Neutrophil (primary cell): Measurements from ENCODE around the gene NBAS.

Experiments used
- H3K27ac ChIP-seq: fragments of 200-600 bp; sonication (generic); 2 replicates; pipeline ENCODE4 v1.5.1; 2016; ENCODE audit warnings: mild to moderate bottlenecking, moderate library complexity
- H3K27me3 ChIP-seq: fragments of 200-600 bp; sonication (generic); 2 replicates; pipeline ENCODE4 v1.6.0; 2016; ENCODE audit warnings: mild to moderate bottlenecking
- H3K36me3 ChIP-seq: fragments of 200-600 bp; sonication (generic); 2 replicates; pipeline ENCODE4 v1.5.1; 2017
- H3K4me1 ChIP-seq, 2 experiments: fragments of 200-600 bp in 1 of 2; sonication (generic) in 1 of 2; 1 replicate in 1 of 2; 2 replicates in 1 of 2; pipeline versions ENCODE4 v1.5.1 to v1.6.1; 2013 to 2016; ENCODE audit warnings: low read depth in 1 of 2, low read length in 1 of 2, mild to moderate bottlenecking in 1 of 2, moderate library complexity in 1 of 2; ENCODE audit not compliant: control insufficient read depth in 1 of 2, insufficient read depth in 1 of 2
- H3K4me3 ChIP-seq, 2 experiments: fragments of 200-600 bp in 1 of 2; sonication (generic) in 1 of 2; 1 replicate in 1 of 2; 2 replicates in 1 of 2; pipeline ENCODE4 v1.5.1; 2013 to 2016; ENCODE audit warnings: low read depth in 1 of 2, low read length in 1 of 2, mild to moderate bottlenecking in 1 of 2, moderate library complexity in 1 of 2
- H3K9me3 ChIP-seq: fragments of 200-600 bp; sonication (generic); 2 replicates; pipeline ENCODE4 v1.5.1; 2016
- TF ChIP-seq, protein P1 (sequence below): fragments of 200-600 bp; sonication (generic); IDR thresholded peaks from 2 replicates; pipeline ENCODE4 v1.5.1; 2016; ENCODE audit warnings: antibody characterized with exemption

Gene NBAS

GRCh38 chr2:15241929-15242328 lies 319.2 kb downstream of the NBAS start:
- H3K9me3 ChIP-seq: no peaks in the 10 kb centered on the region
- H3K27me3 ChIP-seq: no peaks in the 10 kb centered on the region
- TF ChIP-seq, protein P1, sequence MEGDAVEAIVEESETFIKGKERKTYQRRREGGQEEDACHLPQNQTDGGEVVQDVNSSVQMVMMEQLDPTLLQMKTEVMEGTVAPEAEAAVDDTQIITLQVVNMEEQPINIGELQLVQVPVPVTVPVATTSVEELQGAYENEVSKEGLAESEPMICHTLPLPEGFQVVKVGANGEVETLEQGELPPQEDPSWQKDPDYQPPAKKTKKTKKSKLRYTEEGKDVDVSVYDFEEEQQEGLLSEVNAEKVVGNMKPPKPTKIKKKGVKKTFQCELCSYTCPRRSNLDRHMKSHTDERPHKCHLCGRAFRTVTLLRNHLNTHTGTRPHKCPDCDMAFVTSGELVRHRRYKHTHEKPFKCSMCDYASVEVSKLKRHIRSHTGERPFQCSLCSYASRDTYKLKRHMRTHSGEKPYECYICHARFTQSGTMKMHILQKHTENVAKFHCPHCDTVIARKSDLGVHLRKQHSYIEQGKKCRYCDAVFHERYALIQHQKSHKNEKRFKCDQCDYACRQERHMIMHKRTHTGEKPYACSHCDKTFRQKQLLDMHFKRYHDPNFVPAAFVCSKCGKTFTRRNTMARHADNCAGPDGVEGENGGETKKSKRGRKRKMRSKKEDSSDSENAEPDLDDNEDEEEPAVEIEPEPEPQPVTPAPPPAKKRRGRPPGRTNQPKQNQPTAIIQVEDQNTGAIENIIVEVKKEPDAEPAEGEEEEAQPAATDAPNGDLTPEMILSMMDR: no peak
- no peak overlapping the region for H3K27ac ChIP-seq
- H3K4me1 ChIP-seq: peaks cover 4 to 6% of the 10 kb centered on the region in 2 experiments
- no peak overlapping the region for H3K4me3 ChIP-seq
- no peaks in the 10 kb centered on the region for H3K36me3 ChIP-seq

DNA sequence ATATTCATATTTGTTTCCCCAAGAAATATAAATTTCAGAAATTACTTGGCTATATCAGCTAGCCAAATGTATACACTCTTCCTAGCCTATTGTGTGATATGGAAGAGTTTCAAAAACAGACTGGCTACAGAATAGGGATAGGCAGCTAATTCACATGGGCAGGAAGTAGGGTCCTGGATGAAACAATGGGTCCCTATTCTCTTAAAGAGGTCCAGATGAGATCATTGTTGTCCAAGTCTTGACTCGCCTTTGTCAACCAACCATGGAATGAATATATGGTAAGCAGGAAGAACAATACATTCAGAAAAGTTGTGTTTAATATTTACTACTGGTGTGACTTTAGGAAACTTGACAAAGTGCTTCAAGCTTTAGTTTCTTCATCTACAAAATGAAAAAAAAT lies 319.9 kb downstream of the NBAS start:
- no peaks in the 10 kb centered on the region for H3K27me3 ChIP-seq
- no peak overlapping the region for H3K4me3 ChIP-seq
- H3K4me1 ChIP-seq: peaks cover 4 to 7% of the 10 kb centered on the region in 2 experiments
- H3K9me3 ChIP-seq: no peaks in the 10 kb centered on the region
- H3K27ac ChIP-seq: no peak overlapping the region
- TF ChIP-seq, protein P1: no peak
- H3K36me3 ChIP-seq: no peaks in the 10 kb centered on the region

DNA sequence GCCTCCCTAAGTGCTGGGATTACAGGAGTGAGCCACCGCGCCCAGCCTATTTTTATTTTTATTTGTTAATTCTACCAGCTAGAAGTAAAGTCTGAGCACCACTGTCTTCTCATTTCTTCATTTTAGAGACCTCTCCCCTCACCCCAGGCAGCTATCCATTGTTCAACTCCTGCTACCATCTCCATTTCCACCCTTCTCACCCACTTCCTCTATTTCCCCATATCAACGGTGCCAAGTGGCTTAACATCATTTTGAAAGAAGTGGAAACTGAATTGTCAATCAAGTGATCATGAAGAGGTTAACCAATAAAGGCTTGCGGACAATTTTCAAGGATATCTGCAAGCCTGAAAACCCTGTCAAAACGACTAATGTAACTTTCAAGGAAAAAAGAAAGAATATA lies 323.1 kb downstream of the NBAS start:
- Histone ChIP-seq H3K4me3 (no peak overlapping the region), H3K27me3 (no peaks in the 10 kb centered on the region), H3K9me3 (no peaks in the 10 kb centered on the region), H3K36me3 (no peaks in the 10 kb centered on the region), H3K4me1 (peaks cover 11 to 15% of the 10 kb centered on the region in 2 experiments), H3K27ac (no peak overlapping the region)
- TF ChIP-seq, protein P1: no peak

GRCh38 chr2:15230599-15231192 lies 330.4 kb downstream of the NBAS start:
- TF ChIP-seq, protein P1: no peak
- H3K27me3 ChIP-seq: no peaks in the 10 kb centered on the region
- peaks cover 3 to 10% of the 10 kb centered on the region in 2 experiments for H3K4me1 ChIP-seq
- peaks cover 10% of the 10 kb centered on the region for H3K36me3 ChIP-seq
- no peaks in the 10 kb centered on the region for H3K9me3 ChIP-seq
- no peak overlapping the region for H3K27ac ChIP-seq
- no peak overlapping the region for H3K4me3 ChIP-seq

DNA sequence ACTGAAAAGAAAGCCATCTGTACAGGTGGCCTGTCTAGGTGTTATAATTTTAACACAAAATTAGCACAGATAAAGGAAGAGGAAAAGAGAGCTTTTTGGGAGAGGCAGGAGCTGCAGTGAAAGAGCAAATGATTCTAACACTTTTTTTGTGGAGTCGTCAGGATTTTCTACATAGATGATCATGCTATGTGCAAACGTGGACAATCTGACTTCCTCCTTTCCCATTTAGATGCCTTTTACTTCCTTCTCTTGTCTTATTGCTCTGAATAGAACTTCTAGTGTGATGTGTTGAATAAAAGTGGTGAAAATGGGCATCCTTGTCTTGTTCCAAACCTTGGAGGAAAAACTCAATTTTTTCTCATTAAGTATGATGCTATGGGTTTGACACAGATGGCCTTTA lies 334.5 kb downstream of the NBAS start:
- no peak overlapping the region for H3K4me3 ChIP-seq
- TF ChIP-seq, protein P1: no peak
- peaks cover 0 to 8% of the 10 kb centered on the region in 2 experiments for H3K4me1 ChIP-seq
- no peak overlapping the region for H3K27ac ChIP-seq
- no peaks in the 10 kb centered on the region for H3K9me3 ChIP-seq
- H3K36me3 ChIP-seq: peaks cover 13% of the 10 kb centered on the region
- no peaks in the 10 kb centered on the region for H3K27me3 ChIP-seq
